ENCODE results near the gene ZC2HC1C.

Gene ZC2HC1C

GRCh38 chr14:75077794-75078193 is 8.4 kb downstream of the ZC2HC1C start:
- no peaks in the 10 kb centered on the region for H3F3A ChIP-seq (ENCODE audit: insufficient read depth)
- no peak overlapping the region for H2AFZ ChIP-seq (ENCODE audit: low read depth, low read length, severe bottlenecking)
- no peak overlapping the region for H3K27ac ChIP-seq (ENCODE audit: low read depth, low read length)
- no peaks in the 10 kb centered on the region for H4K20me1 ChIP-seq (ENCODE audit: low read depth, low read length)
- no peak overlapping the region for H3K4me2 ChIP-seq (ENCODE audit: low read depth, low read length, poor library complexity, severe bottlenecking)
- H3K36me3 ChIP-seq (ENCODE audit: low read length): no peaks in the 10 kb centered on the region
- H3K4me3 ChIP-seq (ENCODE audit: insufficient read depth, low read length, poor library complexity, severe bottlenecking): no peak overlapping the region
- no peak for TF ChIP-seq EZH2phosphoT487 (conservative IDR thresholded peaks at IDR 0.05; ENCODE audit: low read length)
- no peak for TF ChIP-seq CTCF (IDR thresholded peaks at IDR 0.05; ENCODE audit: insufficient read depth, low read length, poor library complexity, severe bottlenecking)
- no peaks in the 10 kb centered on the region for H3K79me2 ChIP-seq (ENCODE audit: insufficient read depth, low read length)
- no peak overlapping the region for H3K9ac ChIP-seq (ENCODE audit: low read length)
- H3K9me2 ChIP-seq (replicated peaks; ENCODE audit: insufficient read depth, low read length): no peaks in the 10 kb centered on the region
- H3K27me3 ChIP-seq (ENCODE audit: low read length): no peaks in the 10 kb centered on the region
- no peaks in the 10 kb centered on the region for H3K9me3 ChIP-seq (ENCODE audit: insufficient read depth, low read length)

GRCh38 chr14:75079521-75079920 is 10.1 kb downstream of the ZC2HC1C start:
- H2AFZ ChIP-seq (ENCODE audit: low read depth, low read length, severe bottlenecking): no peak overlapping the region

GRCh38 chr14:75081660-75082229 is 12.3 kb downstream of the ZC2HC1C start:
- Histone ChIP-seq H3K9me3 (ENCODE audit: insufficient read depth, low read length) (no peaks in the 10 kb centered on the region), H3K27ac (ENCODE audit: low read depth, low read length) (no peak overlapping the region), H3F3A (ENCODE audit: insufficient read depth) (no peaks in the 10 kb centered on the region), H2AFZ (ENCODE audit: low read depth, low read length, severe bottlenecking) (no peak overlapping the region), H4K20me1 (ENCODE audit: low read depth, low read length) (no peaks in the 10 kb centered on the region), H3K9ac (ENCODE audit: low read length) (no peak overlapping the region), H3K4me3 (ENCODE audit: insufficient read depth, low read length, poor library complexity, severe bottlenecking) (no peak overlapping the region), H3K9me2 (replicated peaks; ENCODE audit: insufficient read depth, low read length) (no peaks in the 10 kb centered on the region), H3K4me2 (ENCODE audit: low read depth, low read length, poor library complexity, severe bottlenecking) (no peak overlapping the region), H3K79me2 (ENCODE audit: insufficient read depth, low read length) (no peaks in the 10 kb centered on the region), H3K27me3 (ENCODE audit: low read length) (no peaks in the 10 kb centered on the region), H3K36me3 (ENCODE audit: low read length) (peaks cover 3% of the 10 kb centered on the region; the same call in 1 of the 2 replicates)
- TF ChIP-seq CTCF (IDR thresholded peaks at IDR 0.05; ENCODE audit: insufficient read depth, low read length, poor library complexity, severe bottlenecking) (no peak), EZH2phosphoT487 (conservative IDR thresholded peaks at IDR 0.05; ENCODE audit: low read length) (no peak)

More at GRCh38 chr14:75079521-75079920, 10.1 kb downstream of the ZC2HC1C start:
- TF ChIP-seq CTCF (IDR thresholded peaks at IDR 0.05; ENCODE audit: insufficient read depth, low read length, poor library complexity, severe bottlenecking) (no peak), EZH2phosphoT487 (conservative IDR thresholded peaks at IDR 0.05; ENCODE audit: low read length) (no peak)
- Histone ChIP-seq H3K9me3 (ENCODE audit: insufficient read depth, low read length) (no peaks in the 10 kb centered on the region), H3K36me3 (ENCODE audit: low read length) (no peaks in the 10 kb centered on the region), H3K9me2 (replicated peaks; ENCODE audit: insufficient read depth, low read length) (no peaks in the 10 kb centered on the region), H3K9ac (ENCODE audit: low read length) (no peak overlapping the region), H3K79me2 (ENCODE audit: insufficient read depth, low read length) (no peaks in the 10 kb centered on the region), H3K27me3 (ENCODE audit: low read length) (no peaks in the 10 kb centered on the region), H3K27ac (ENCODE audit: low read depth, low read length) (no peak overlapping the region), H3K4me3 (ENCODE audit: insufficient read depth, low read length, poor library complexity, severe bottlenecking) (no peak overlapping the region), H4K20me1 (ENCODE audit: low read depth, low read length) (no peaks in the 10 kb centered on the region), H3F3A (ENCODE audit: insufficient read depth) (no peaks in the 10 kb centered on the region), H3K4me2 (ENCODE audit: low read depth, low read length, poor library complexity, severe bottlenecking) (no peak overlapping the region)

Data from SU-DHL-6 (cell line).